Neural crest cell (in vitro differentiated cells): ENCODE results near the gene PADI3. TPM values are rescaled to one million over a fixed set of nuclear protein-coding genes. Genes with fewer than 3 reads are reported as not detected.

Source experiments
- DNase-seq: peaks from one replicate; pipeline ENCODE4 v3.0.0; 2021; ENCODE audit warnings: low read depth, mixed read lengths, low spot score
- H3K27ac Mint-ChIP-seq: one replicate; pipeline ENCODE4 v1.8.0; 2021; ENCODE audit warnings: mild to moderate bottlenecking, mixed read lengths; ENCODE audit not compliant: unreplicated experiment
- H3K27me3 Mint-ChIP-seq: 2 replicates; pipeline ENCODE4 v1.8.0; 2021; ENCODE audit warnings: low read depth, mild to moderate bottlenecking, mixed read lengths
- H3K36me3 Mint-ChIP-seq: 2 replicates; pipeline ENCODE4 v1.8.0; 2021; ENCODE audit warnings: low read depth, mild to moderate bottlenecking, mixed read lengths
- H3K4me1 Mint-ChIP-seq: 2 replicates; pipeline ENCODE4 v1.8.0; 2021; ENCODE audit warnings: mixed read lengths
- H3K4me3 Mint-ChIP-seq: one replicate; pipeline ENCODE4 v1.8.0; 2021; ENCODE audit warnings: mild to moderate bottlenecking, mixed read lengths
- H3K9me3 Mint-ChIP-seq: 2 replicates; pipeline ENCODE4 v1.8.0; 2021; ENCODE audit warnings: mixed read lengths
- total RNA-seq: library from RNA; stranded (reverse); gene quantifications from 2 replicates; pipeline ENCODE4 v1.2.1, GENCODE V29; 2021
- TF ChIP-seq, protein P1 (sequence below): fragments of 200-600 bp; sonication (generic); conservative IDR thresholded peaks from 2 replicates; pipeline ENCODE4 v1.5.0; 2021; ENCODE audit warnings: antibody characterized with exemption, mild to moderate bottlenecking

Gene PADI3
- total RNA-seq, 1 donor from 2014 or later: not detected

DNA sequence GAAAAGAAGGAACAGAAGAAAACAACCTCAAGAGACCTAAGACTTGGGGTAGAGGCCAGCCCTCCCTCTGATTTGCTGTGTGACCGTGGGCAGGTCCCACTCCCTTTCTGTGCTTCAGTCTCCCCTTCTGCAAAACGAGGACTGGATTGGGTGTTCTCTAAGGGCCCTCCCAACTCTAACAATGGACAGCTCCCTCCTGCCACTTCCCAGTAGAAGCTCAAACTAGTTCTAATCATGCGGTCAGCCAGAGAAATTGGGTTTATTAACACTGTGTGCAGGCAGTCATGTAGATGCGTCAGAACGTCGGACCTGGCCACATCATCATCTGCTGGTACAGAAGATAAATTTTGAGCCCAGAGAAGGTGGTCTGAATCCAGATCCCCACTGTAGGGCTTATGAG, 57.5 kb downstream of the PADI3 start:
- Mint-ChIP-seq H3K4me3 (no peak overlapping the region), H3K36me3 (peaks cover 5% of the 10 kb centered on the region), H3K9me3 (peaks cover 8% of the 10 kb centered on the region), H3K27ac (no peak overlapping the region), H3K27me3 (peaks cover 5% of the 10 kb centered on the region), H3K4me1 (peaks cover 7% of the 10 kb centered on the region)
- TF ChIP-seq, protein P1, sequence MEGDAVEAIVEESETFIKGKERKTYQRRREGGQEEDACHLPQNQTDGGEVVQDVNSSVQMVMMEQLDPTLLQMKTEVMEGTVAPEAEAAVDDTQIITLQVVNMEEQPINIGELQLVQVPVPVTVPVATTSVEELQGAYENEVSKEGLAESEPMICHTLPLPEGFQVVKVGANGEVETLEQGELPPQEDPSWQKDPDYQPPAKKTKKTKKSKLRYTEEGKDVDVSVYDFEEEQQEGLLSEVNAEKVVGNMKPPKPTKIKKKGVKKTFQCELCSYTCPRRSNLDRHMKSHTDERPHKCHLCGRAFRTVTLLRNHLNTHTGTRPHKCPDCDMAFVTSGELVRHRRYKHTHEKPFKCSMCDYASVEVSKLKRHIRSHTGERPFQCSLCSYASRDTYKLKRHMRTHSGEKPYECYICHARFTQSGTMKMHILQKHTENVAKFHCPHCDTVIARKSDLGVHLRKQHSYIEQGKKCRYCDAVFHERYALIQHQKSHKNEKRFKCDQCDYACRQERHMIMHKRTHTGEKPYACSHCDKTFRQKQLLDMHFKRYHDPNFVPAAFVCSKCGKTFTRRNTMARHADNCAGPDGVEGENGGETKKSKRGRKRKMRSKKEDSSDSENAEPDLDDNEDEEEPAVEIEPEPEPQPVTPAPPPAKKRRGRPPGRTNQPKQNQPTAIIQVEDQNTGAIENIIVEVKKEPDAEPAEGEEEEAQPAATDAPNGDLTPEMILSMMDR: no peak
- DNase-seq: no peak

- Mint-ChIP-seq H3K4me1 (peaks cover 7% of the 10 kb centered on the region), H3K9me3 (peaks cover 5% of the 10 kb centered on the region), H3K4me3 (no peak overlapping the region), H3K27me3 (peaks cover 5% of the 10 kb centered on the region), H3K36me3 (peaks cover 2% of the 10 kb centered on the region), H3K27ac (no peak overlapping the region)
- TF ChIP-seq, protein P1: no peak
- no peak for DNase-seq
These were observed 58.0 kb downstream of the PADI3 start for GRCh38 chr1:17306921-17307320.

- no peak overlapping the region for H3K4me3 Mint-ChIP-seq
- TF ChIP-seq, protein P1: no peak
- no peak overlapping the region for H3K27ac Mint-ChIP-seq
- no peak for DNase-seq
- H3K27me3 Mint-ChIP-seq: peaks cover 3% of the 10 kb centered on the region
- no peaks in the 10 kb centered on the region for H3K36me3 Mint-ChIP-seq
- H3K9me3 Mint-ChIP-seq: peaks cover under 1% of the 10 kb centered on the region
- peaks cover 7% of the 10 kb centered on the region for H3K4me1 Mint-ChIP-seq
These were observed 58.4 kb downstream of the PADI3 start for GRCh38 chr1:17307329-17307728.

- TF ChIP-seq, protein P1: no peak
- H3K9me3 Mint-ChIP-seq: no peaks in the 10 kb centered on the region
- no peaks in the 10 kb centered on the region for H3K36me3 Mint-ChIP-seq
- H3K27ac Mint-ChIP-seq: no peak within 1 kb of the TSS
- peaks cover 7% of the 10 kb centered on the region for H3K4me1 Mint-ChIP-seq
- H3K27me3 Mint-ChIP-seq: peaks cover 5% of the 10 kb centered on the region
- H3K4me3 Mint-ChIP-seq: no peak within 1 kb of the TSS
- DNase-seq: no peak
These were observed 59.0 kb downstream of the PADI3 start, which contains the start of gene PADI4 for GRCh38 chr1:17307946-17308345. Gene PADI4 (plus strand): TSS chr1:17308197. CDS start chr1:17308223, 26 bp downstream.

GRCh38 chr1:17308593-17308992, 59.7 kb downstream of the PADI3 start:
- TF ChIP-seq, protein P1: no peak
- Mint-ChIP-seq H3K36me3 (no peaks in the 10 kb centered on the region), H3K9me3 (no peaks in the 10 kb centered on the region), H3K4me3 (no peak overlapping the region), H3K27me3 (peaks cover 7% of the 10 kb centered on the region), H3K27ac (no peak overlapping the region), H3K4me1 (peaks cover 7% of the 10 kb centered on the region)
- no peak for DNase-seq
